GM19397 (cell line): ENCODE measurements around the gene LOXL4.
"Not testable (repeated sequence)": the region's sequence is repeated elsewhere in the genome, so short reads cannot be mapped to it uniquely, and the experiment has no call there.

Experiments
- ATAC-seq: cut with Tn5 transposase; IDR thresholded peaks from one replicate; pipeline ENCODE4 v1.9.1; 2021; ENCODE audit warnings: mild to moderate bottlenecking, moderate library complexity; ENCODE audit not compliant: unreplicated experiment

LOXL4 gene

GRCh38 chr10:98248018-98248417, 20.0 kb downstream of the LOXL4 start:
- no peak for ATAC-seq

DNA sequence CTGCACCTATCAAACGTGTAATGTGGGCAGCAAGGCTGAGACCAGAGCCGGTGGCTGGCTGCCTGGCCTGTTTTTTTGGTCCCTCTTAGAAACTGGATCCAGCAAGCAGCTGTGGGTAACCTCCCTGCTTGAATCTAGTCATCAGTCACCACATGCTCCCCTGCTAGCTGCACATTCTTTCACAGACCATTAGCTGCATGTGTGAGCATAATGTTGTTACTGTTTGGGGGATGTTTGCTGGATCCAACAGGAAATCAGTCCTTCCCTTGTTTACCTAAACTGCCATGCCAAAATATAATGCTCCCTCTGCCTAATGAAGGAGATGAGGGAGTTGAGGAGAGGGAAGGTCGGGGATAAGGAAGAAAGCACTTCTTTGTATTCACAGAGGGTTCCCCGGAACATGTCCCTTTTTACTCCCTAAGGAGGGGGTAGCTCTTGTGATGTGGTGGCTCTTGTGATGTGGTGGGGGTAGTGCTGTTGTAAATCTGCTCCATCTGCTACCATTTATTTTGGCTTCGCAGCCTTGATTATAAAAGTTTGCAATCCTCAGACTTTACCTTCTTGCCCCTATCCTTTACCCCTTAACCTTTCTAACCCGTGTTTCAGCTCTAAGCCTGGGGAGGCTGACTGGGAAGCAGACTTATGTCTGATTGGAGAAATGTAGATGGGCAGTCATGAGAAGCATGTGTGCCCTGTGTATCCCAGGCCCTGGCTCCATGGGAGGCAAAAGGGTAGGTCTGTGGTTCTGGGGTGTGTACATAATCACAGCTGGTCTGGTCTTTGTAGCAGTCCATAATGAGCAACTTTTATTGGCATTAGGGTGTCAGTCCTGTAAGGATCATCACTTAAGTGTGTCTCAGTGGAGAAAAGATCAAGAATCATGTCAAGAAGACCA, 20.8 kb downstream of the LOXL4 start:
- no peak for ATAC-seq

- no peak for ATAC-seq
These were observed 23.4 kb downstream of the LOXL4 start for GRCh38 chr10:98244586-98244985.

DNA sequence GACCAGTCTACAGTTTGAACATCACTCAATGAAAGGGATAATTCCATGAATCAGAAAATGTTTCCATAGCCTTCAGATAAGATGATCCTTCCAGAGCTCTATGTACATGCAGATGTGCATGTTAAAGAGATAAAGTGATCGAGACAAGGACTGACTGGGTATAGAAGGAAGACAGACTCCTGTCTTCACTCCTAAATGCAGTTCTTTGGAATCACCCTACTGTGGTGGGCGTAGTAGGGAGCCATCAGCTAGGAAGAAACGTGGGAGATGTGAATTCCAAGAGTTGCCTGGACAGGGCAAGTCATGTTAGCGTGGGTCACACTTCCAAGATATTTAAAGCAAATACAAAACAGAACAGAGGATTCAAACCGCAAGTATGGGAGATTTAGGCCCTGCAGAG, 23.9 kb downstream of the LOXL4 start:
- ATAC-seq, result no peak

DNA sequence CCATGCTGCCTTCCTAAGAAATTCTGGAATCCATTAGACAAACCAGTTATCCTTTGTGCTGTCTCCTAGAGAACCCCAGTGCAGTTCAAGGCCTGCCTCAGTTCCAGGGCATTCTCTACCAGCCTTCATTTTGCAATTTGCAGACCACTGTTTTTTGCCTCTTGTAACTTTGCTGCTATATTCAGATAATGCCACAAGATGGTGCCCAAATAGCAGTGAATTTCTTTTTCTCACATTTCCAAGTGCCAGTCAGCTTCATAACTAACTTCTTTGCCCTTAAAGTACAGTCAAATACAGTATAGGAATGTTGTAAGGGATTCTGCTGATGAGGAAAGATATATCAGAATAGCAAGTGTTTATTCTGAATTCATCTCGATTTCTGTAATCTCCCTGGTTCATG, 25.2 kb downstream of the LOXL4 start:
- no peak for ATAC-seq

- no peak for ATAC-seq
These were observed 27.5 kb downstream of the LOXL4 start for GRCh38 chr10:98240524-98240923.

DNA sequence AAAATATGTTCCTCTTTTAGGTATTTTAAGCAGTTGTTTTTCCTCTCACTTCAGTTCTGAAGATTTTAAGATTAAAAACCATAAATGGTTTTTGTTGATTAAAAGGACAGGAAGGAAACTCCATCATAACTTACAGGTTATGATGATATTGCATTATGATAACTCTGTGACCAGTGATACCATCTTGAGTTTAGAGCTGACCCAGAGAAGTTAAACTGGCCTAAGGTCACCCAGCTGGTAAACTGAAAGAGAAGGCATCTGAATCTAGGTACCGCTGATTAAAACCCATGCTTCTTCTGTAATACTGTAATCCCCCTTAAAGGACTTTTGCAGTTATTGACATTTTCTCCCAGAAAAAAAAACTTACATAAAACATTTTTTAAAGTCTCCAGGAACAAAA, 29.6 kb downstream of the LOXL4 start:
- ATAC-seq, result no peak

GRCh38 chr10:98236862-98237261, 31.1 kb downstream of the LOXL4 start:
- ATAC-seq, result no peak

DNA sequence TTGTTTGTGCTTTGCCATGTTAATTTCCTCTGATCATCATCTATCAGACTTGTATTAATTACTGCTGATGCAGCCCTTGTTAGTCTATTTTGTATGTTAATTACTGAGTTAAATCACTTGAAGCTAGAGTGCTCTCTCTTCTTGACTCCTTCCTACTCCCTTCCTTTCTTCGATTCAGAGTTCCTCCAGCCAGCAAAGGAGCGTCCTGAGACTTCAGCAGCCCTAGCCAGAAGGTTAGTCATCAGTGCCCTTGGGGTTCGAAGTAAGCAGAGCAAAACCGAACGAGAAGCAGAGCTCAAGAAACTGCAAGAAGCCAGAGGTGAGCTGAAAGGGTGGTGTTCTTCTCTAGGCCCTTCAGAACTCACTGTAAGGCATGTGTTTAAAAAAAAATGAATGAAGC, 32.1 kb downstream of the LOXL4 start:
- no peak for ATAC-seq

- ATAC-seq, result no peak
These were observed 36.6 kb downstream of the LOXL4 start for GRCh38 chr10:98231417-98231816.

GRCh38 chr10:98228266-98228665, 39.7 kb downstream of the LOXL4 start:
- ATAC-seq, result not testable (repeated sequence)

DNA sequence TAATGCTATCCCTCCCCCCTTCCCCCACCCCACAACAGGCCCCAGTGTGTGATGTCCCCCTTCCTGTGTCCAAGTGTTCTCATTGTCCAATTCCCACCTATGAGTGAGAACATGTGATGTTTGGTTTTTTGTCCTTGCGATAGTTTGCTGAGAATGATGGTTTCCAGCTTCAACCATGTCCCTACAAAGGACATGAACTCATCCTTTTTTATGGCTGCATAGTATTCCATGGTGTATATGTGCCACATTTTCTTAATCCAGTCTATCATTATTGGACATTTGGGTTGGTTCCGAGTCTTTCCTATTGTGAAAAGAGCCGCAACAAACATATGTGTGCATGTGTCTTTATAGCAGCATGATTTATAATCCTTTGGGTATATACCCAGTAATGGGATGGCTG, 40.3 kb downstream of the LOXL4 start:
- not testable (repeated sequence) for ATAC-seq

- ATAC-seq, result no peak
These were observed 41.4 kb downstream of the LOXL4 start for GRCh38 chr10:98226508-98227144.

DNA sequence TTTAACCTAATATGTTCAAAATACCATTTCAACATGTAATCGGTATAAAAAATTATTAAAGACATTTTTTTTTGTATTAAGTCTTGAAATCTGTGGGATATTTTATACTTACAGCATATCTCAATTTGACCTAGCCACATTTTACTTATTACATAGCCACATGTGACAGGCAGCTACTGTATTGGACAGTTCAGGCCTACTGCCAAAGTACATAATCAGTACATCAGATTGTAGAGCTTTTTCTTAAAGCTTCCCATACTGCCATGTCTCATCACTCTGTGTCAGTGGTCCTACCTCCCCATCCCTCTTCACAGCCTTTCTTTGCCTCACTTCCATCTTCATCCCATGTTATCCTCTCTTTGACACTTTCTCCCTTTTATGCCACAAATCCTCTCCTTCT, 43.0 kb downstream of the LOXL4 start:
- ATAC-seq, result no peak

DNA sequence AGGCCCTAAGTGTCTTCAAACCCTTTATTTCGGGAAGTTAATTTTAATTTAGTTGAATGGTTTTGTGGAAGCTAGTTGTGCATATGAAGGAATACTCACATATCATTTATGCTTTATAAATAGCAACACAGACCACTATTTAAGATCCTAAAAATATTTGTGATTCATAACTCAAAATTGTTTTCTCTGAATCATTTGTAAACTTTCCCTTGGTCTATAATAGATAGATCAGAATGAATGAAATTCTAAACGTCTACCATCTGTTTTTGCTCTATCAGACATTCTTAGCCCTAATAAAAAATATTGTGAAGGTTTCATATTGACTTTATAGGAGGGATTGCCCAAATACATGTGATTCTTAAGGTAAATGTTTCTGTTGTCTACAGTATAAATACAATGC, 43.5 kb downstream of the LOXL4 start:
- no peak for ATAC-seq

DNA sequence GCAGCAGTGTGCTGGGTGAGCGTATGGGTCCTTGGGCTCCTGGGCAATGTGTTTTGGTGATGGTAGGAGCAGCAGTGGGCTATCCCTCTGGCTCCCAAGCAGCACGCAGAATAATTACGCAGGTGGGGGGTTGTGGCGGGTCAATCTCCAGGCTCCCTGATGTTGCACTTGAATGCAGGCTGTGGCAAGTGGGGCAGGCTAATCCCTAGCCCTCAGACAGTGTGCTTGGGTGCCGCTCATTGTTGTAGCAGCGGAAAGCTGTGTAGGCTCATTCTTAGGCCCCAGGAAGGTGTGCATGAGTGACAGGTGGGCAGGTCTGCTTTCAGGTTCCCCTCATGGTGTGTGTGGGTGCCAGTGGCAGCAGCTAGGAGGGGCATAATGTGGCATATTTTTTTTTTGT, 44.1 kb downstream of the LOXL4 start:
- no peak for ATAC-seq

DNA sequence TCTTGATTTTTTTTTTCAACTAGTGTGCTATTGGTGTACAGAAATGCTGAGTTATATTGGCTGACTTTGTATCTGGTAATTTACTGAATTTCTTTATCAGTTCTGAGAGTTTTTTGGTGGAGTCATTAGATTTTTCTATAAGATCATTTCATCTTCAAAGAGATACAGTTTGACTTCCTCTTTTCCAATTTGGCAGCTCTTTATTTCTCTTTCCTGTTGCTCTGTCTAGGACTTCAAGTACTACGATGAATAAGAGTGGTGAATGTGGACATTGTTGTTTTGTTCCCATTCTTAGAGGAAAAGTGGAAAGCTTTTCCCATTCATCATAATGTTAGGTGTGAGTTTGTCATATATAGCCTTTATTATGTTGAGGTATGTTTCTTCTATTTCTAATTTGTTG, 50.2 kb downstream of the LOXL4 start:
- ATAC-seq, result no peak

DNA sequence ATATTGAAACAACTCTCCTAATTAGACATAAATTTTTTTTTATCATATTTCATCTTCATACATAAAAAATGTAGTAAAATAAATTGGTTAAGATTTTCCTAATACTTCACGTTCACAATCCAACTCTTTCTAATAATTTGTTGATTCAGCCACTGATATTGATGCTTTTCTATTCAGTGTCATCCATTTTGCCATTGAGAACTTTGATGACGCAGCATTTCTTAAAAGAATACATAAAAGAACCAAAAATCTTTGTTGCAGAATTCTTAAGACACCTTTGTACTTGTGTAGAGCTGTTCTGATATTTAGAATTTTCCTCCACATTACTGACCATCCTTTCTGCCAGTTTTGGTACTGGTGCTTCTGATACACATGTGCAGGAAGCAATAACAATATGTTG, 52.6 kb downstream of the LOXL4 start:
- ATAC-seq, result no peak

DNA sequence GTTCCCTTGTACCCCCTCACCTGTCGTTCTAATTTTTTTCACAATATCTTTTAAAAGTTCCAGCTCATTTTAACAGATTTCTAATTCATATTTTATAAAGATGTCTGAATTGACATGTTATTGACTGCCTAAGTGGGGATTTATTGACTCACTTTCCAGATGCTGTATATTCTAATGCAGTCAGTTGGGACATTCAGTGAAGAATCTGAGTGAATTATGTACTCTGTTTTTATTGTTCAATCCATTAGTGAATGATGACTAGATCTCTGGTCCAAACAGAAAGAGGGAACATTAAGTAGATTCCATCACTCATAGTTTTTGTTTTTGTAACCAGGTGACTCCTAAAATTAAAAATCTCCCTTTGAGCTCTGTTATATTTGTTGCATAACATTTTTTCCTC, 54.3 kb downstream of the LOXL4 start:
- ATAC-seq, result no peak

DNA sequence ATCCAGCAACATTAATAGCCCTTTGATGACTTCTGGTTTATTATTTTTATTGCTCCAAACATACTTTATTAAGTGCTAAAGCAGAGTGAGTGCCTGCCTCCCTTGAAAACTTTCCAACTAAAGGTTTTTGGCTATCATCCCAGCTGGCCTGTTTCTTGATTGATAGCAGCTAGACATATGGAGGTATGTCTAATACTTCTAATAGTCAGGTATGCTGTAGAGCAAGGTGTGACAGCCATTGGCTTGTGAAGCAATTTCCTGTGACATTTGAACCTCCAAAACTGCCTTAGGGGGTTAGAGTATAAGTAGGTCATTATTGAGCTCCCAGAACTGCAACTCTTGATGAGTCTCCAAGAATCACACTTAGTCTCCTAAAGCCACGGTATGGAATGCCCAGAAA, 55.8 kb downstream of the LOXL4 start:
- no peak for ATAC-seq

DNA sequence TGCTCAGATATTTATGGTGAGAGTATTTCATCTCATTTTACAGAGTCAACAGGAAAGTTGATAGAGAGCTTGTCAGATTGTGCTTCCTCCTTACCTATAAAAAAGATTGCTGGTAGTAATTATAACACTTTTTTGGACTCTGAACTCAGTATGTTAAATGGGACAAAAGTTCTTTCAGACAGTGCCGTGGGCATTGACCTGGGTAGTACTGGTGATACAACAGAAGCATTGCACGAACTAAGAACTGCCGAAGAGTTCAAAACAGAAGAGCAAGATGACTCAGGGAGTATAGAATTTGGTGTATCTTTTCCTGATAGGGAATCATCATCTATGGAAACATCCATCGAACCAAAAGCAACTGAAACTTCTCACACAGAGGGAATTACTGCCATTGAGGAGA, 58.6 kb downstream of the LOXL4 start:
- no peak for ATAC-seq

DNA sequence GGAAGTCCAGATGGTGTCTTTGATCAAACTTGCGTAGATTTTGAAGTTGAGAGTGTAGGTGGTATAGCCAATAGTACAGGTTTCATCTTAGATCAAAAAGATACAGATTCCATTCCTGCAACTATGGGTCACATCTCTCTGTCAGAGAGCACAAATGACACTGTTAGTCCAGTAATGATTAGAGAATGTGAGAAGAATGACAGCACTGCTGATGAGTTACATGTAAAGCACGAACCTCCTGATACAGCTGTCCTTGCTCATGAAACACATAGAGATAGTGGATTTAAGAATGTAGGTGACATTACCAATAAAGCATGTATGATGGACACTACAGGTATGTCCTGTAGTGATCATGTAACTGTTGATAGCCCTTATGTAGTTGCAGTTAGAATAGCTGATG, 59.1 kb downstream of the LOXL4 start:
- ATAC-seq, result no peak

- ATAC-seq, result no peak
These were observed 62.6 kb downstream of the LOXL4 start for GRCh38 chr10:98205351-98205750.
